Right lobe of liver (tissue), 6 donors: Measurements from ENCODE around the gene PCBD1. TPM values are rescaled to one million over a fixed set of nuclear protein-coding genes. Genes with fewer than 3 reads are reported as not detected.
A peak's percentile ranks its signal among the peaks of the same experiment; 100 is the strongest.

Source experiments
- ATAC-seq, 4 donors: fragments of 200-7000 bp; cut with Tn5 transposase; one replicate each; pipeline ENCODE4 v1.9.1; 2020; ENCODE audit warnings: mild to moderate bottlenecking in 4 of 4, moderate library complexity in 4 of 4
- DNase-seq, 3 donors: peaks; one replicate each; pipeline ENCODE4 v3.0.0-alpha.2; 2020
- H3K27ac ChIP-seq, 3 donors: fragments of 200-600 bp; one replicate each; pipeline ENCODE4 v1.8.0; 2022
- H3K27me3 ChIP-seq, 2 donors: fragments of 200-600 bp; one replicate each; pipeline ENCODE4 v1.8.0; 2022
- H3K36me3 ChIP-seq, 4 donors: fragments of 200-600 bp; sonication (generic) in 1 of 4; one replicate each; pipeline versions ENCODE4 v1.5.1 to v1.8.0; 2017 to 2022; ENCODE audit warnings: control low read depth in 1 of 4
- H3K4me1 ChIP-seq, 4 donors: fragments of 200-600 bp; sonication (generic) in 1 of 4; one replicate each; pipeline versions ENCODE4 v1.5.1 to v1.8.0; 2017 to 2022; ENCODE audit warnings: control low read depth in 1 of 4
- H3K4me3 ChIP-seq, 3 donors: fragments of 200-600 bp; one replicate each; pipeline ENCODE4 v1.8.0; 2022
- H3K9me3 ChIP-seq, 4 donors: fragments of 200-600 bp; sonication (generic) in 1 of 4; one replicate each; pipeline versions ENCODE4 v1.5.1 to v1.8.0; 2017 to 2022; ENCODE audit warnings: control low read depth in 1 of 4
- CTCF ChIP-seq, 4 donors: fragments of 200-600 bp in 3 of 4; fragments of 450-650 bp in 1 of 4; IDR thresholded peaks; one replicate each; pipeline versions ENCODE4 v1.5.1 to v1.8.0; 2016 to 2022; ENCODE audit warnings: antibody characterized with exemption in 4 of 4, mild to moderate bottlenecking in 2 of 4
- POLR2A ChIP-seq: fragments of 450-650 bp; IDR thresholded peaks from one replicate; pipeline ENCODE4 v1.6.1; 2017; ENCODE audit warnings: antibody characterized with exemption, mild to moderate bottlenecking
- WGBS: methylation state at CpG from one replicate; pipeline ENCODE4 v1.1.6; 2018; ENCODE audit warnings: low coverage, low lambda C conversion rate; ENCODE audit not compliant: insufficient coverage; ENCODE audit errors: missing lambda C conversion rate; 5-methylcytosine and 5-hydroxymethylcytosine counted together
- intact Hi-C, 2 donors: fragments of 100-400 bp; cut with DNase I; formaldehyde crosslinking; loops; one replicate each; pipeline versions ENCODE4 v1.11.2 to v1.14.1; 2022
- total RNA-seq, 6 experiments: library from RNA; depleted of rRNA in 2 of 6; stranded (reverse); fragments of >200 nt in 2 of 6; fragmentation: NEBNext Ultra II Directional in 3 of 6; extraction: Animal tissue kit (Norgen Biotek cat#: 25700) in 3 of 6; gene quantifications; one replicate each; pipeline versions ENCODE4 v1.1.0 to v1.2.4, GENCODE V29; 2016 to 2023
- donor health status: DM: no; HTN: yes; CAD: no.
- donor health status: DM: no; HTN: no; CAD: no.
- donor health status: DM: no; HTN: no; CAD: no.
- donor health status: DM: no; HTN: yes; CAD: no.
- donor health status: DM: no; HTN: yes; CAD: no.

The PCBD1 gene
- total RNA-seq, 6 experiments from 2014 or later, result 165 to 375 (median 230) TPM

- WGBS, result 60% methylated on average over 2 of the region's 2 CpGs
- intact Hi-C loops, result no loop called here
- no peaks in the 10 kb centered on the region for H3K9me3 ChIP-seq
- TF ChIP-seq CTCF (IDR thresholded peaks at IDR 0.05) (no peak), POLR2A (no peak)
- DNase-seq (no peak), ATAC-seq (no peak)
- H3K36me3 ChIP-seq, result no peaks in the 10 kb centered on the region
- H3K4me1 ChIP-seq, result peaks cover 0 to 49% (median 18%) of the 10 kb centered on the region in 4 donors
- H3K27me3 ChIP-seq, result no peaks in the 10 kb centered on the region
- H3K4me3 ChIP-seq, result no peak overlapping the region
- H3K27ac ChIP-seq, result peak overlapping the region in 1 of 3 donors; percentile 87
Observed at GRCh38 chr10:70833601-70834000, 54.8 kb downstream of the PCBD1 start.

Other genes starting within 250 kb of the PCBD1 start
- under 1 TPM; 0.06 to 0.18 (median 0.11) TPM for gene ADAMTS14, start 216.1 kb downstream of the PCBD1 start, total RNA-seq
- gene TBATA, start 103.2 kb downstream of the PCBD1 start, total RNA-seq, result not detected
- 10 to 100 TPM; 33.2 to 50.1 (median 38.0) TPM for gene SGPL1, start 72.6 kb downstream of the PCBD1 start, total RNA-seq